PC-9 (cell line): ENCODE results near the gene CDK2AP2.

Experiments
- CTCF ChIP-seq: fragments of 200-600 bp; sonication (generic); conservative IDR thresholded peaks from 2 replicates; pipeline ENCODE4 v1.6.1; 2017; ENCODE audit warnings: mixed run types, antibody characterized with exemption, mild to moderate bottlenecking, moderate library complexity
- EZH2 ChIP-seq: fragments of 200-600 bp; sonication (generic); IDR thresholded peaks from 2 replicates; pipeline ENCODE4 v1.8.0; 2017; ENCODE audit warnings: antibody characterized with exemption, low read depth

- no peak for TF ChIP-seq CTCF
- TF ChIP-seq EZH2, result no peak
These were observed 50.5 kb downstream of the CDK2AP2 start for GRCh38 chr11:67457453-67457852.
